HepG2 (cell line): ENCODE measurements around the gene NRP1. TPM values are rescaled to one million over a fixed set of nuclear protein-coding genes. Genes with fewer than 3 reads are reported as not detected.

Source experiments
- ATAC-seq: fragments of 200-7000 bp; cut with Tn5 transposase; 3 replicates; pipeline ENCODE4 v1.9.1; 2020; ENCODE audit warnings: mild to moderate bottlenecking, moderate library complexity
- BruUV-seq: library from RNA; stranded (reverse); fragments of 400-500 nt; replicated peaks from 2 replicates; lab custom pipeline; 2021; lab: Mats Ljungman, UMichigan
- CTCF ChIA-PET: fragments of 300-600 bp; formaldehyde crosslinking; extraction: SDS; loops from one replicate; lab custom pipeline; 2021; ENCODE audit warnings: low total read pairs, inconsistent platforms, low intra/inter-chr PET ratio; lab: Yijun Ruan, JAX
- POLR2A ChIA-PET: fragments of 350-600 bp; sonication (Branson Sonifier 250); formaldehyde crosslinking; loops from one replicate; lab custom pipeline; 2020; ENCODE audit warnings: antibody characterized with exemption, inconsistent platforms; lab: Yijun Ruan, JAX
- DNase-seq: peaks from one replicate; pipeline ENCODE4 v3.0.0-alpha.2; 2015; ENCODE audit warnings: low spot score
- FAIRE-seq: peaks from 3 replicates; lab custom pipeline; 2011; peaks lifted over from hg19 to GRCh38; lab: Jason Lieb, UNC
- H2AFZ ChIP-seq: one replicate; pipeline ENCODE4 v1.6.1; 2011; ENCODE audit warnings: low read length, inconsistent platforms
- H3K27ac ChIP-seq: fragments of 300-600 bp; 3 replicates; pipeline ENCODE4 v1.8.0; 2011; ENCODE audit warnings: mixed run types, mild to moderate bottlenecking, mixed read lengths, low read length, inconsistent platforms; ENCODE audit not compliant: insufficient read depth; ENCODE audit errors: extremely low read length
- H3K27me3 ChIP-seq, 2 experiments: fragments of 200-600 bp in 1 of 2; 2 replicates in 1 of 2; 3 replicates in 1 of 2; pipeline versions ENCODE4 v1.6.0 to v1.8.0; 2011; ENCODE audit warnings: low read length in 2 of 2, mild to moderate bottlenecking in 2 of 2, moderate library complexity in 2 of 2, inconsistent platforms in 1 of 2; ENCODE audit not compliant: insufficient read depth in 2 of 2, control insufficient read depth in 1 of 2
- H3K36me3 ChIP-seq, 2 experiments: fragments of 200-600 bp in 1 of 2; replicated peaks in 1 of 2; 2 replicates in 1 of 2; 3 replicates in 1 of 2; pipeline versions ENCODE4 v1.5.1 to v1.8.0; 2011; ENCODE audit warnings: low read length in 2 of 2, inconsistent platforms in 1 of 2; ENCODE audit not compliant: insufficient read depth in 2 of 2, control insufficient read depth in 1 of 2
- H3K4me1 ChIP-seq: 2 replicates; pipeline ENCODE4 v1.5.1; 2012; ENCODE audit warnings: low read length, inconsistent platforms; ENCODE audit not compliant: insufficient read depth
- H3K4me2 ChIP-seq: 2 replicates; pipeline ENCODE4 v1.6.0; 2011; ENCODE audit warnings: low read depth, low read length, inconsistent platforms
- H3K4me3 ChIP-seq, 3 experiments: fragments of 200-600 bp in 1 of 3; sonication (generic), shearing (Covaris generic) in 1 of 3; replicated peaks in 1 of 3; 2 replicates each; pipeline ENCODE4 v1.5.1; 2011 to 2016; ENCODE audit warnings: low read length in 3 of 3, inconsistent platforms in 2 of 3, low read depth in 2 of 3, mild to moderate bottlenecking in 2 of 3, control low read depth in 1 of 3, mixed read lengths in 1 of 3; ENCODE audit not compliant: insufficient read depth in 1 of 3
- H3K79me2 ChIP-seq: one replicate; pipeline ENCODE4 v1.6.1; 2011; ENCODE audit warnings: low read length, inconsistent platforms; ENCODE audit not compliant: insufficient read depth
- H3K9ac ChIP-seq: 2 replicates; pipeline ENCODE4 v1.6.0; 2011; ENCODE audit warnings: mild to moderate bottlenecking, low read depth, low read length, inconsistent platforms; ENCODE audit not compliant: insufficient read depth
- H3K9me3 ChIP-seq: 2 replicates; pipeline ENCODE4 v1.5.1; 2012; ENCODE audit warnings: mild to moderate bottlenecking, low read length
- H4K20me1 ChIP-seq: 2 replicates; pipeline ENCODE4 v1.6.0; 2011; ENCODE audit warnings: inconsistent platforms, mild to moderate bottlenecking, low read length, moderate library complexity; ENCODE audit not compliant: insufficient read depth
- ATF4 ChIP-seq, 2 experiments: fragments of 450-650 bp in 1 of 2; sonication (generic) in 1 of 2; formaldehyde crosslinking; IDR thresholded peaks; 2 replicates each; pipeline versions ENCODE4 v1.5.0 to v1.8.0; 2020 to 2022; ENCODE audit warnings: mild to moderate bottlenecking in 1 of 2, missing genetic modification reagents in 1 of 2
- ATF7 ChIP-seq, 2 experiments: fragments of 450-650 bp in 1 of 2; sonication (generic) in 1 of 2; formaldehyde crosslinking in 1 of 2; IDR thresholded peaks; 2 replicates each; pipeline versions ENCODE4 v1.4.0 to v1.6.1; 2016 to 2020; ENCODE audit warnings: antibody characterized with exemption in 1 of 2, mild to moderate bottlenecking in 1 of 2, missing genetic modification reagents in 1 of 2
- CEBPB ChIP-seq: IDR thresholded peaks from 2 replicates; pipeline ENCODE4 v1.6.1; 2011; ENCODE audit warnings: low read depth, low read length, improper control_type of control experiment, borderline replicate concordance
- CEBPG ChIP-seq: IDR thresholded peaks from 2 replicates; pipeline ENCODE4 v1.6.1; 2016
- FOSL2 ChIP-seq: sonication (generic); formaldehyde crosslinking; IDR thresholded peaks from 2 replicates; pipeline ENCODE4 v1.4.0; 2020; ENCODE audit warnings: missing genetic modification reagents
- SRF ChIP-seq: IDR thresholded peaks from 2 replicates; pipeline ENCODE4 v1.6.1; 2011; ENCODE audit warnings: mild to moderate bottlenecking, low read depth, low read length, moderate library complexity
- TMF1 ChIP-seq: sonication (generic); formaldehyde crosslinking; IDR thresholded peaks from 2 replicates; pipeline ENCODE4 v1.8.1; 2022; ENCODE audit warnings: low read depth, missing genetic modification reagents
- ZNF33A ChIP-seq: sonication (generic); formaldehyde crosslinking; IDR thresholded peaks from 2 replicates; pipeline ENCODE4 v1.5.1; 2020; ENCODE audit warnings: missing genetic modification reagents, mild to moderate bottlenecking, moderate library complexity, borderline replicate concordance
- ZSCAN21 ChIP-seq: sonication (generic); formaldehyde crosslinking; IDR thresholded peaks from 2 replicates; pipeline ENCODE4 v1.8.0; 2022; ENCODE audit warnings: mild to moderate bottlenecking, missing genetic modification reagents, moderate library complexity, borderline replicate concordance
- WGBS: methylation state at CpG from one replicate; pipeline ENCODE4 v1.1.6; 2017; ENCODE audit warnings: low lambda C conversion rate; 5-methylcytosine and 5-hydroxymethylcytosine counted together
- in situ Hi-C: cut with HindIII; loops from 2 replicates; pipeline ENCODE4 v1.10.0; 2017; ENCODE audit warnings: low pct_unique_long_range_greater_than_20kb; ENCODE audit not compliant: extremely low pct_ligation_motif_present
- intact Hi-C: fragments of 100-400 bp; cut with micrococcal nuclease; formaldehyde crosslinking; loops from one replicate; pipeline ENCODE4 v1.10.0; 2022; ENCODE audit not compliant: unreplicated experiment
- polyA plus RNA-seq, 8 experiments: library from polyadenylated mRNA; depleted of rRNA in 3 of 8; stranded (reverse) in 7 of 8; unstranded in 1 of 8; fragments of >200 nt; fragmentation: Illumina TruSeq in 4 of 8; extraction: Trizol in 4 of 8; gene quantifications; 2 replicates each; pipeline versions ENCODE4 v1.2.1 to v1.2.3, GENCODE V29; 2011 to 2016; ENCODE audit warnings: low read depth in 4 of 8, missing spikeins in 1 of 8, mixed read lengths in 1 of 8; ENCODE audit not compliant: insufficient read depth in 1 of 8
- total RNA-seq, 5 experiments: library from RNA; depleted of rRNA; stranded (reverse); fragments of >200 nt; fragmentation: Illumina TruSeq; extraction: Trizol; gene quantifications; 2 replicates each; pipeline ENCODE4 v1.2.3, GENCODE V29; 2016; ENCODE audit warnings: low read depth in 1 of 5
- TF ChIP-seq, protein P1 (sequence below): sonication (generic); formaldehyde crosslinking; IDR thresholded peaks from 2 replicates; pipeline ENCODE4 v1.4.0; 2020; ENCODE audit warnings: missing genetic modification reagents, borderline replicate concordance
- TF ChIP-seq, protein P2 (sequence below): sonication (generic); formaldehyde crosslinking; IDR thresholded peaks from 2 replicates; pipeline ENCODE4 v1.5.1; 2020; ENCODE audit warnings: mild to moderate bottlenecking, missing genetic modification reagents, borderline replicate concordance

NRP1 gene
- total and polyA plus RNA-seq, 2 of the 13 experiments (the other 11 are each of a cell fraction or from before 2014, with no cell fraction given) = 5.3 to 5.8 TPM

GRCh38 chr10:33160151-33160550 lies 174.3 kb downstream of the NRP1 start (continued):
- TF ChIP-seq, protein P1, sequence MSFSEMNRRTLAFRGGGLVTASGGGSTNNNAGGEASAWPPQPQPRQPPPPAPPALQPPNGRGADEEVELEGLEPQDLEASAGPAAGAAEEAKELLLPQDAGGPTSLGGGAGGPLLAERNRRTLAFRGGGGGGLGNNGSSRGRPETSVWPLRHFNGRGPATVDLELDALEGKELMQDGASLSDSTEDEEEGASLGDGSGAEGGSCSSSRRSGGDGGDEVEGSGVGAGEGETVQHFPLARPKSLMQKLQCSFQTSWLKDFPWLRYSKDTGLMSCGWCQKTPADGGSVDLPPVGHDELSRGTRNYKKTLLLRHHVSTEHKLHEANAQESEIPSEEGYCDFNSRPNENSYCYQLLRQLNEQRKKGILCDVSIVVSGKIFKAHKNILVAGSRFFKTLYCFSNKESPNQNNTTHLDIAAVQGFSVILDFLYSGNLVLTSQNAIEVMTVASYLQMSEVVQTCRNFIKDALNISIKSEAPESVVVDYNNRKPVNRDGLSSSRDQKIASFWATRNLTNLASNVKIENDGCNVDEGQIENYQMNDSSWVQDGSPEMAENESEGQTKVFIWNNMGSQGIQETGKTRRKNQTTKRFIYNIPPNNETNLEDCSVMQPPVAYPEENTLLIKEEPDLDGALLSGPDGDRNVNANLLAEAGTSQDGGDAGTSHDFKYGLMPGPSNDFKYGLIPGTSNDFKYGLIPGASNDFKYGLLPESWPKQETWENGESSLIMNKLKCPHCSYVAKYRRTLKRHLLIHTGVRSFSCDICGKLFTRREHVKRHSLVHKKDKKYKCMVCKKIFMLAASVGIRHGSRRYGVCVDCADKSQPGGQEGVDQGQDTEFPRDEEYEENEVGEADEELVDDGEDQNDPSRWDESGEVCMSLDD = no peak

- no peak overlapping the region for H3K27ac ChIP-seq
- DNase-seq = no peak
- H3K9me3 ChIP-seq = no peaks in the 10 kb centered on the region
- H3K27me3 ChIP-seq = no peaks in the 10 kb centered on the region
- peaks cover 57% of the 10 kb centered on the region for H3K4me1 ChIP-seq
- ChIA-PET CTCF (no interaction called here), POLR2A (no interaction called here)
- no peaks in the 10 kb centered on the region for H4K20me1 ChIP-seq
- H3K9ac ChIP-seq = no peak overlapping the region
- no peaks in the 10 kb centered on the region for H3K79me2 ChIP-seq
- WGBS = 96% methylated on average over 4 of the region's 4 CpGs
- no peaks in the 10 kb centered on the region for H3K36me3 ChIP-seq
- no peak overlapping the region for H2AFZ ChIP-seq
- in situ Hi-C loops = no loop called here
- no peak overlapping the region for H3K4me2 ChIP-seq
- no peak overlapping the region for H3K4me3 ChIP-seq
- intact Hi-C loops = loop anchor here (5.0 to 10.0 kb wide), 2 partner anchors 35 to 362 kb away; no protein-coding TSS in a partner anchor
- TF ChIP-seq CEBPB (peak; percentile 83), CEBPG (peak; percentile 72), ZSCAN21 (CRISPR knock-in tag) (no peak), FOSL2 (CRISPR knock-in tag) (0 out of 2 replicates have a peak, but pooled peaks have one; percentile 21), TMF1 (CRISPR knock-in tag) (no peak), SRF (no peak), ATF7 (IDR thresholded peaks at IDR 0.05) (peak; percentile 44; the same call in 1 of the 2 replicates), ATF7 (CRISPR knock-in tag; IDR thresholded peaks at IDR 0.05) (no peak), ZNF33A (CRISPR knock-in tag) (no peak), ATF4 (CRISPR knock-in tag; IDR thresholded peaks at IDR 0.05) (peak in 1 of 2 experiments; percentile 68; a peak in 2 of 4 replicates)
- TF ChIP-seq, protein P2, sequence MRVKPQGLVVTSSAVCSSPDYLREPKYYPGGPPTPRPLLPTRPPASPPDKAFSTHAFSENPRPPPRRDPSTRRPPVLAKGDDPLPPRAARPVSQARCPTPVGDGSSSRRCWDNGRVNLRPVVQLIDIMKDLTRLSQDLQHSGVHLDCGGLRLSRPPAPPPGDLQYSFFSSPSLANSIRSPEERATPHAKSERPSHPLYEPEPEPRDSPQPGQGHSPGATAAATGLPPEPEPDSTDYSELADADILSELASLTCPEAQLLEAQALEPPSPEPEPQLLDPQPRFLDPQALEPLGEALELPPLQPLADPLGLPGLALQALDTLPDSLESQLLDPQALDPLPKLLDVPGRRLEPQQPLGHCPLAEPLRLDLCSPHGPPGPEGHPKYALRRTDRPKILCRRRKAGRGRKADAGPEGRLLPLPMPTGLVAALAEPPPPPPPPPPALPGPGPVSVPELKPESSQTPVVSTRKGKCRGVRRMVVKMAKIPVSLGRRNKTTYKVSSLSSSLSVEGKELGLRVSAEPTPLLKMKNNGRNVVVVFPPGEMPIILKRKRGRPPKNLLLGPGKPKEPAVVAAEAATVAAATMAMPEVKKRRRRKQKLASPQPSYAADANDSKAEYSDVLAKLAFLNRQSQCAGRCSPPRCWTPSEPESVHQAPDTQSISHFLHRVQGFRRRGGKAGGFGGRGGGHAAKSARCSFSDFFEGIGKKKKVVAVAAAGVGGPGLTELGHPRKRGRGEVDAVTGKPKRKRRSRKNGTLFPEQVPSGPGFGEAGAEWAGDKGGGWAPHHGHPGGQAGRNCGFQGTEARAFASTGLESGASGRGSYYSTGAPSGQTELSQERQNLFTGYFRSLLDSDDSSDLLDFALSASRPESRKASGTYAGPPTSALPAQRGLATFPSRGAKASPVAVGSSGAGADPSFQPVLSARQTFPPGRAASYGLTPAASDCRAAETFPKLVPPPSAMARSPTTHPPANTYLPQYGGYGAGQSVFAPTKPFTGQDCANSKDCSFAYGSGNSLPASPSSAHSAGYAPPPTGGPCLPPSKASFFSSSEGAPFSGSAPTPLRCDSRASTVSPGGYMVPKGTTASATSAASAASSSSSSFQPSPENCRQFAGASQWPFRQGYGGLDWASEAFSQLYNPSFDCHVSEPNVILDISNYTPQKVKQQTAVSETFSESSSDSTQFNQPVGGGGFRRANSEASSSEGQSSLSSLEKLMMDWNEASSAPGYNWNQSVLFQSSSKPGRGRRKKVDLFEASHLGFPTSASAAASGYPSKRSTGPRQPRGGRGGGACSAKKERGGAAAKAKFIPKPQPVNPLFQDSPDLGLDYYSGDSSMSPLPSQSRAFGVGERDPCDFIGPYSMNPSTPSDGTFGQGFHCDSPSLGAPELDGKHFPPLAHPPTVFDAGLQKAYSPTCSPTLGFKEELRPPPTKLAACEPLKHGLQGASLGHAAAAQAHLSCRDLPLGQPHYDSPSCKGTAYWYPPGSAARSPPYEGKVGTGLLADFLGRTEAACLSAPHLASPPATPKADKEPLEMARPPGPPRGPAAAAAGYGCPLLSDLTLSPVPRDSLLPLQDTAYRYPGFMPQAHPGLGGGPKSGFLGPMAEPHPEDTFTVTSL (CRISPR knock-in tag) = 0 out of 2 replicates have a peak, but pooled peaks have one; percentile 13
- no peak for ATAC-seq
- BruUV-seq = no TSS peak
- no peak for FAIRE-seq
These were observed 177.4 kb downstream of the NRP1 start for GRCh38 chr10:33157103-33157502.
